KMS-11 (cell line): ENCODE data around the gene NTRK2.

Source experiments
- H2AFZ ChIP-seq: fragments of 200-600 bp; sonication (generic); 2 replicates; pipeline ENCODE4 v1.6.1; 2016; ENCODE audit warnings: antibody characterized with exemption, mixed run types, low read depth
- H3K27ac ChIP-seq: fragments of 200-600 bp; sonication (generic); 2 replicates; pipeline ENCODE4 v1.6.1; 2016; ENCODE audit warnings: mild to moderate bottlenecking, mixed run types
- H3K27me3 ChIP-seq: fragments of 200-600 bp; sonication (generic); 2 replicates; pipeline ENCODE4 v1.6.1; 2017; ENCODE audit warnings: mild to moderate bottlenecking, low read depth, mixed run types, moderate library complexity; ENCODE audit not compliant: insufficient read depth
- H3K36me3 ChIP-seq: fragments of 200-600 bp; sonication (generic); 2 replicates; pipeline ENCODE4 v1.6.1; 2017; ENCODE audit warnings: mild to moderate bottlenecking, mixed run types; ENCODE audit not compliant: insufficient read depth
- H3K4me1 ChIP-seq: fragments of 200-600 bp; sonication (generic); 2 replicates; pipeline ENCODE4 v1.6.1; 2016; ENCODE audit warnings: mild to moderate bottlenecking, low read depth, mixed run types; ENCODE audit not compliant: poor library complexity, severe bottlenecking
- H3K4me2 ChIP-seq: fragments of 200-600 bp; sonication (generic); 2 replicates; pipeline ENCODE4 v1.7.0; 2016; ENCODE audit warnings: mild to moderate bottlenecking, mixed run types
- H3K4me3 ChIP-seq: fragments of 200-600 bp; sonication (generic); IDR thresholded peaks from 2 replicates; pipeline ENCODE4 v1.6.1; 2017; ENCODE audit warnings: low read depth, low read length, mixed read lengths; ENCODE audit not compliant: insufficient read depth
- H3K79me2 ChIP-seq: fragments of 200-600 bp; sonication (generic); 2 replicates; pipeline ENCODE4 v1.6.1; 2016; ENCODE audit warnings: low read depth, mixed run types; ENCODE audit not compliant: insufficient read depth
- H3K9ac ChIP-seq: fragments of 200-600 bp; sonication (generic); 2 replicates; pipeline ENCODE4 v1.6.1; 2016; ENCODE audit warnings: mild to moderate bottlenecking, mixed run types
- H4K20me1 ChIP-seq: fragments of 200-600 bp; sonication (generic); 2 replicates; pipeline ENCODE4 v1.6.1; 2016; ENCODE audit warnings: mild to moderate bottlenecking, mixed run types; ENCODE audit not compliant: insufficient read depth
- TF ChIP-seq, protein P1 (sequence below): fragments of 200-600 bp; sonication (generic); conservative IDR thresholded peaks from 2 replicates; pipeline ENCODE4 v1.6.1; 2017; ENCODE audit warnings: low read depth, mild to moderate bottlenecking, antibody characterized with exemption, low read length, moderate library complexity, mixed read lengths

NTRK2 gene

DNA sequence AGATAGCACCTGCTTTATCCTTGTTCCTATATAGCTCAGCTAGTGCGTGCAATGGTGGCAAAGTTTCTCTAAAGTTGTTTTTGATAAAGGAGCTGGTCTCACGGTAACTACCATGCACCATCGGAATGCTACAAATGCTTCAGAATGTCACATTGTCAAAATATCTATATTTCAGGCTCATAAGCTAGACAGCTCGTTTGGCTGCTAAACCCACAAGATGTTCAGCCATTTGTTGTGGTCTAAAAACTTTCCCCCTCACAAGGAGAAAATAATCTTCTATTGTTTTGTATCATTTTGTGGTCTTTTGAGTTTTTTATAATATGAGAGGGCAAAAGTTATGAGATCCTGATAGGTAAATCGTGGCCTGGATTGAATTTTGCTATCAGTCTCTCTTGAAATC, 137.9 kb downstream of the NTRK2 start:
- Histone ChIP-seq H3K4me3 (no peak overlapping the region), H3K36me3 (no peaks in the 10 kb centered on the region), H4K20me1 (no peaks in the 10 kb centered on the region), H3K9ac (no peak overlapping the region), H3K27me3 (no peaks in the 10 kb centered on the region), H3K27ac (no peak overlapping the region), H3K4me1 (peaks cover 12% of the 10 kb centered on the region), H3K4me2 (no peak overlapping the region), H2AFZ (no peak overlapping the region), H3K79me2 (no peaks in the 10 kb centered on the region)
- TF ChIP-seq, protein P1, sequence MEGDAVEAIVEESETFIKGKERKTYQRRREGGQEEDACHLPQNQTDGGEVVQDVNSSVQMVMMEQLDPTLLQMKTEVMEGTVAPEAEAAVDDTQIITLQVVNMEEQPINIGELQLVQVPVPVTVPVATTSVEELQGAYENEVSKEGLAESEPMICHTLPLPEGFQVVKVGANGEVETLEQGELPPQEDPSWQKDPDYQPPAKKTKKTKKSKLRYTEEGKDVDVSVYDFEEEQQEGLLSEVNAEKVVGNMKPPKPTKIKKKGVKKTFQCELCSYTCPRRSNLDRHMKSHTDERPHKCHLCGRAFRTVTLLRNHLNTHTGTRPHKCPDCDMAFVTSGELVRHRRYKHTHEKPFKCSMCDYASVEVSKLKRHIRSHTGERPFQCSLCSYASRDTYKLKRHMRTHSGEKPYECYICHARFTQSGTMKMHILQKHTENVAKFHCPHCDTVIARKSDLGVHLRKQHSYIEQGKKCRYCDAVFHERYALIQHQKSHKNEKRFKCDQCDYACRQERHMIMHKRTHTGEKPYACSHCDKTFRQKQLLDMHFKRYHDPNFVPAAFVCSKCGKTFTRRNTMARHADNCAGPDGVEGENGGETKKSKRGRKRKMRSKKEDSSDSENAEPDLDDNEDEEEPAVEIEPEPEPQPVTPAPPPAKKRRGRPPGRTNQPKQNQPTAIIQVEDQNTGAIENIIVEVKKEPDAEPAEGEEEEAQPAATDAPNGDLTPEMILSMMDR: no peak

DNA sequence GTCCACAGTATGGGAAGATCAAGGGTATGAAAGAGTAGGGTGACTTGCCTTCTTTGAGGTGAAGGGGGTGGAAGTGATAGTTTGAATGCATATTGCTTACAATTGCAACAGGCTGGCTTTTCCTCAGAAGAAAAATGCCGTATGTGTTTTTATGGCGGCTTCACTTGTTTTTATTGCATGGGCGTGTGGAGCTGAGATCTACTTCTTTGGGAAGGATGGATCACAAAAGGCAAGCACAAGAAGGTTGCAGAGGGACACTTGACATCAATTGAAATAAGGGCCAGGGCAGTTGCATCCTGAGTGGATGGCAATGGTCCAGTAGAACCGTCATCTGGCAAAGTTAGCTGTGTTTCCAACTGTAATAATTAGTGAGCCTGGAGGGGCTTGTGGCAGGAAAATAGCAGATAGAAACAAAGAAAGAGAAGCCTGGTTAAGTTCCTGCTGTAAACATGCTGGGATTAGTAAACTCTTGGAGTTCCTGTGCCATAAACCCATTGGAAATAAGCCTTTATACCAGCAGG, 138.4 kb downstream of the NTRK2 start:
- TF ChIP-seq, protein P1: no peak
- no peaks in the 10 kb centered on the region for H3K79me2 ChIP-seq
- no peak overlapping the region for H3K9ac ChIP-seq
- H3K27ac ChIP-seq: no peak overlapping the region
- H3K36me3 ChIP-seq: no peaks in the 10 kb centered on the region
- no peaks in the 10 kb centered on the region for H3K27me3 ChIP-seq
- no peak overlapping the region for H3K4me2 ChIP-seq
- no peaks in the 10 kb centered on the region for H4K20me1 ChIP-seq
- H2AFZ ChIP-seq: no peak overlapping the region
- peaks cover 12% of the 10 kb centered on the region for H3K4me1 ChIP-seq
- H3K4me3 ChIP-seq: no peak overlapping the region

DNA sequence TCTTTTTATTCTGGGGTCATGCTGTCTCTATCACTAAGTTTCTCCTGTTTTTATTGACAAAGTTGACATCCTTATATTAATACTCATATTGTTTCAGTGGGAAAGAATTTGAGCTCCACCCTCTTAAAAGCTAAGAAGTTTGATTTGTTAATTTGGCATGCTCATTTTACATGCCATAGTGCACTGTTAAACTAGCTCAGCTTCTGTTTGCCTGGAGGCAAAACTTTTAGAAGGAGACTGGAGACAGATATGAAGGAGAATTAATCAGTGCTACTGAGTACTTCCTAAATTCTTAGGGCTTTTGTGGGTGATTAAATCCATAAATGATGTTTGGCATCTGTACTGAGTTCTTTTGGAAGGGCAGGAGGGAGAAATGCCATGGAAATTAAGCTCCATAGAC, 138.9 kb downstream of the NTRK2 start:
- H3K4me3 ChIP-seq: no peak overlapping the region
- H3K27me3 ChIP-seq: no peaks in the 10 kb centered on the region
- no peak overlapping the region for H3K27ac ChIP-seq
- no peak overlapping the region for H3K4me2 ChIP-seq
- H3K9ac ChIP-seq: no peak overlapping the region
- H3K4me1 ChIP-seq: peaks cover 12% of the 10 kb centered on the region
- no peaks in the 10 kb centered on the region for H3K36me3 ChIP-seq
- TF ChIP-seq, protein P1: no peak
- H2AFZ ChIP-seq: no peak overlapping the region
- H3K79me2 ChIP-seq: no peaks in the 10 kb centered on the region
- no peaks in the 10 kb centered on the region for H4K20me1 ChIP-seq

DNA sequence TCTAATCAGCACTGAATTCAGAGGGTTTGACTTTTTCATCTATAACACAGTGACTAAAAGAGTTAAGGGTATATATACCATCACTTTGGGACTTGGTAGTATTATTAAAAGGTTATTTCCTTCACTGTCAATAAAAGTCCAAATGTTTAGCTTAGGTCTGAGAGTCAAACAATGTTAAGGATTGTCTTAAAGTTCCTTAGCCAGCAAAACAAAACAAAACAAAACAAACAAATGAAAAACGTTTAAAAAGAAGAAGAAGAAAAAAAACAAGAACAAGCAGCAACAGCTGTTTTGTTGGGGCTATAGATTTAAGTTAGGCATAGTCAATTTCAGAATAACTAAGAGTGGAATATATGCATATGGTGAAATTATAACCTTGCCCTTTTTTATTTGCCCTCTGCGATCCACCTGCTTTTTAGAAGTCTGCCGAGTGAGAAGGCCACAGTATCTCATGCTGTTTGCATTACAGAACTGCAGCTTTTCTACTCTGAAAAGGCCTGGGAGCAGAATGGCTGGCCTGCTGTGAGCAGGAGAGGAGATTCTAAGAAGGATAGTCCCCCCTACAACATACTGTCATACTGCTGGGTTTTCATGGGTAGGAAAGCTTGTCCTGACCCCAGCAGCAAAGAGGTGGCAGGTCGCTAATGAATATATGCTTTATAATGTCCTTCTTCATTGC, 141.7 kb downstream of the NTRK2 start:
- H3K4me2 ChIP-seq: no peak overlapping the region
- H3K27ac ChIP-seq: no peak overlapping the region
- TF ChIP-seq, protein P1: no peak
- no peaks in the 10 kb centered on the region for H3K36me3 ChIP-seq
- H3K27me3 ChIP-seq: no peaks in the 10 kb centered on the region
- no peaks in the 10 kb centered on the region for H4K20me1 ChIP-seq
- H2AFZ ChIP-seq: no peak overlapping the region
- H3K4me1 ChIP-seq: no peaks in the 10 kb centered on the region
- H3K9ac ChIP-seq: no peak overlapping the region
- no peaks in the 10 kb centered on the region for H3K79me2 ChIP-seq
- H3K4me3 ChIP-seq: no peak overlapping the region
